ENCODE measurements around the gene SYT6. TPM values are rescaled to one million over a fixed set of nuclear protein-coding genes. Genes with fewer than 3 reads are reported as not detected.

SYT6 gene
- total RNA-seq, 1 experiment from 2014 or later: not detected

GRCh38 chr1:114093624-114094362 lies 59.9 kb downstream of the SYT6 start:
- ChIA-PET CTCF (no interaction called here), POLR2A (no interaction called here)
- Histone ChIP-seq H3K27me3 (ENCODE audit: control insufficient read depth, insufficient read depth, low read length) (peaks cover 5% of the 10 kb centered on the region; the same call in 1 of the 2 replicates), H3K4me3 (ENCODE audit: low read depth in 2 of 2, low read length in 2 of 2) (no peak overlapping the region), H3K27ac (ENCODE audit: low read length) (no peak overlapping the region), H3K9me3 (ENCODE audit: control insufficient read depth, insufficient read depth, low read depth, low read length) (no peaks in the 10 kb centered on the region), H3K4me1 (ENCODE audit: control insufficient read depth, insufficient read depth, low read length) (no peaks in the 10 kb centered on the region), H3K36me3 (ENCODE audit: control insufficient read depth, insufficient read depth, low read length) (no peaks in the 10 kb centered on the region)
- peak; percentile 15; the same call in 1 of the 2 replicates for TF ChIP-seq CTCF (IDR thresholded peaks at IDR 0.05)
- TF ChIP-seq, protein P1, sequence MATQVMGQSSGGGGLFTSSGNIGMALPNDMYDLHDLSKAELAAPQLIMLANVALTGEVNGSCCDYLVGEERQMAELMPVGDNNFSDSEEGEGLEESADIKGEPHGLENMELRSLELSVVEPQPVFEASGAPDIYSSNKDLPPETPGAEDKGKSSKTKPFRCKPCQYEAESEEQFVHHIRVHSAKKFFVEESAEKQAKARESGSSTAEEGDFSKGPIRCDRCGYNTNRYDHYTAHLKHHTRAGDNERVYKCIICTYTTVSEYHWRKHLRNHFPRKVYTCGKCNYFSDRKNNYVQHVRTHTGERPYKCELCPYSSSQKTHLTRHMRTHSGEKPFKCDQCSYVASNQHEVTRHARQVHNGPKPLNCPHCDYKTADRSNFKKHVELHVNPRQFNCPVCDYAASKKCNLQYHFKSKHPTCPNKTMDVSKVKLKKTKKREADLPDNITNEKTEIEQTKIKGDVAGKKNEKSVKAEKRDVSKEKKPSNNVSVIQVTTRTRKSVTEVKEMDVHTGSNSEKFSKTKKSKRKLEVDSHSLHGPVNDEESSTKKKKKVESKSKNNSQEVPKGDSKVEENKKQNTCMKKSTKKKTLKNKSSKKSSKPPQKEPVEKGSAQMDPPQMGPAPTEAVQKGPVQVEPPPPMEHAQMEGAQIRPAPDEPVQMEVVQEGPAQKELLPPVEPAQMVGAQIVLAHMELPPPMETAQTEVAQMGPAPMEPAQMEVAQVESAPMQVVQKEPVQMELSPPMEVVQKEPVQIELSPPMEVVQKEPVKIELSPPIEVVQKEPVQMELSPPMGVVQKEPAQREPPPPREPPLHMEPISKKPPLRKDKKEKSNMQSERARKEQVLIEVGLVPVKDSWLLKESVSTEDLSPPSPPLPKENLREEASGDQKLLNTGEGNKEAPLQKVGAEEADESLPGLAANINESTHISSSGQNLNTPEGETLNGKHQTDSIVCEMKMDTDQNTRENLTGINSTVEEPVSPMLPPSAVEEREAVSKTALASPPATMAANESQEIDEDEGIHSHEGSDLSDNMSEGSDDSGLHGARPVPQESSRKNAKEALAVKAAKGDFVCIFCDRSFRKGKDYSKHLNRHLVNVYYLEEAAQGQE (IDR thresholded peaks at IDR 0.05; ENCODE audit: insufficient read depth in 1 of 2, low read depth in 2 of 2, low read length in 1 of 2): no peak
- in situ Hi-C loops (cut with HindIII; ENCODE audit: low pct_unique_long_range_greater_than_20kb, low sequenced_read_pairs): no loop called here
- BruUV-seq (replicated peaks): no TSS peak
- DNase-seq (ENCODE audit: low read depth, low spot score): no peak
- ATAC-seq: no peak
- intact Hi-C loops (cut with micrococcal nuclease; ENCODE audit: unreplicated experiment): no loop called here

GRCh38 chr1:114092186-114093062 lies 61.2 kb downstream of the SYT6 start:
- Histone ChIP-seq H3K27me3 (ENCODE audit: control insufficient read depth, insufficient read depth, low read length) (peaks cover 5% of the 10 kb centered on the region; the same call in 1 of the 2 replicates), H3K36me3 (ENCODE audit: control insufficient read depth, insufficient read depth, low read length) (no peaks in the 10 kb centered on the region)
- intact Hi-C loops (cut with micrococcal nuclease; ENCODE audit: unreplicated experiment): no loop called here

GRCh38 chr1:114091711-114092110 lies 62.0 kb downstream of the SYT6 start:
- H3K36me3 ChIP-seq (ENCODE audit: control insufficient read depth, insufficient read depth, low read length): no peaks in the 10 kb centered on the region
- H3K27ac ChIP-seq (ENCODE audit: low read length): no peak overlapping the region
- ChIA-PET CTCF (no interaction called here), POLR2A (interaction anchor here (0.7 kb wide), 1 partner anchor 99 kb away, joined by 3 read pairs; no protein-coding TSS in a partner anchor)
- ATAC-seq (no peak), DNase-seq (ENCODE audit: low read depth, low spot score) (no peak)
- peaks cover 5% of the 10 kb centered on the region; the same call in 1 of the 2 replicates for H3K27me3 ChIP-seq (ENCODE audit: control insufficient read depth, insufficient read depth, low read length)
- TF ChIP-seq POLR2AphosphoS5 (IDR thresholded peaks at IDR 0.05; ENCODE audit: low read depth, low read length) (no peak), SIN3A (IDR thresholded peaks at IDR 0.05; ENCODE audit: borderline replicate concordance, insufficient read depth, low read depth, low read length) (no peak), CTCF (IDR thresholded peaks at IDR 0.05) (no peak), TCF7L2 (IDR thresholded peaks at IDR 0.05; ENCODE audit: low read depth, low read length) (no peak)
- TF ChIP-seq, protein P1 (IDR thresholded peaks at IDR 0.05; ENCODE audit: insufficient read depth in 1 of 2, low read depth in 2 of 2, low read length in 1 of 2): no peak
- no peaks in the 10 kb centered on the region for H3K9me3 ChIP-seq (ENCODE audit: control insufficient read depth, insufficient read depth, low read depth, low read length)
- no TSS peak for BruUV-seq (replicated peaks)
- intact Hi-C loops (cut with micrococcal nuclease; ENCODE audit: unreplicated experiment): no loop called here
- in situ Hi-C loops (cut with HindIII; ENCODE audit: low pct_unique_long_range_greater_than_20kb, low sequenced_read_pairs): no loop called here
- H3K4me3 ChIP-seq (ENCODE audit: low read depth in 2 of 2, low read length in 2 of 2): no peak overlapping the region
- H3K4me1 ChIP-seq (ENCODE audit: control insufficient read depth, insufficient read depth, low read length): no peaks in the 10 kb centered on the region

More at GRCh38 chr1:114092186-114093062, 61.2 kb downstream of the SYT6 start:
- POLR2A ChIA-PET: no interaction called here
- no peak for DNase-seq (ENCODE audit: low read depth, low spot score)
- no peak overlapping the region for H3K27ac ChIP-seq (ENCODE audit: low read length)
- no TSS peak for BruUV-seq (replicated peaks)
- CTCF ChIA-PET: no interaction called here
- TF ChIP-seq POLR2AphosphoS5 (IDR thresholded peaks at IDR 0.05; ENCODE audit: low read depth, low read length): no peak
- H3K9me3 ChIP-seq (ENCODE audit: control insufficient read depth, insufficient read depth, low read depth, low read length): no peaks in the 10 kb centered on the region
- in situ Hi-C loops (cut with HindIII; ENCODE audit: low pct_unique_long_range_greater_than_20kb, low sequenced_read_pairs): no loop called here
- H3K4me3 ChIP-seq (ENCODE audit: low read depth in 2 of 2, low read length in 2 of 2): no peak overlapping the region
- no peak for ATAC-seq
- H3K4me1 ChIP-seq (ENCODE audit: control insufficient read depth, insufficient read depth, low read length): no peaks in the 10 kb centered on the region

All from Panc1 (cell line).